Midbrain (tissue), 1 donor: ENCODE results near the gene MRPL23.

Experiments
- DNase-seq: peaks from one replicate; lab custom pipeline; 2025; lab: John Stamatoyannopoulos, UW

MRPL23 gene

DNA sequence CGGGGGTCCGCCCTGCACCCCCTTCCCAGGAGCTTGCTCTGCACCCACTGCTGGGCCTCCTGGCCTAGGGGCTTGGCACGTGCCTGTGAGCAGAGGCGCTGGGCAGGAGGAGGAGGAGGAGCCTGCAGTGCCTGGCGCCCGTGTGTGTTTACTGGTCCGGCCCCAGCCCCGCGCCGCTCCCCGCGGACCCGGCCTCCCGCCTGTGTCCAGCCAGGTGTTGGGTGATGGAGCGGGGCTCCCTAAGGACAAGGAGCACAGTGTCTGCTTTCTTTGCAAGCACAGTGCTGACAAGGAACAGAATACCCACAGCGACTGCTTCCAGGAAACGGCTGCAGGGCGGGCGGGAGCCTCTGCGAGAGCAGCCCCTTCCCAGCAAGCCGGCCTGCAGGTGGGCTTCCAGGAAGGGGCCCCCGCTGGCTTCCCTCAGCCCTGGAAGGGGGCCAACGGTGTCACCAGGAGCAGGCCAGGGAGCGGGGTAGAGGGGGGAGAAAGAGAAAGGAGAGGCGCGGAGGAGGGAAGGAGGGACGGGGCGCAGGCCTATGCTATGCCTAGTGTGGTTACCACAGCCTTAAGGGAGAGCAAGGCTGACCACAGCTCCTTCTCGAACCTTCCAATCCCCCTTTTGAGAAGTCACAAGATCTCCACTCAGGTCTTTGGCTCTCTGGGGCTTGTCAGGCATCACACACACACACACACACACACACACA is 43.9 kb downstream of the MRPL23 start:
- DNase-seq: no peak

DNA sequence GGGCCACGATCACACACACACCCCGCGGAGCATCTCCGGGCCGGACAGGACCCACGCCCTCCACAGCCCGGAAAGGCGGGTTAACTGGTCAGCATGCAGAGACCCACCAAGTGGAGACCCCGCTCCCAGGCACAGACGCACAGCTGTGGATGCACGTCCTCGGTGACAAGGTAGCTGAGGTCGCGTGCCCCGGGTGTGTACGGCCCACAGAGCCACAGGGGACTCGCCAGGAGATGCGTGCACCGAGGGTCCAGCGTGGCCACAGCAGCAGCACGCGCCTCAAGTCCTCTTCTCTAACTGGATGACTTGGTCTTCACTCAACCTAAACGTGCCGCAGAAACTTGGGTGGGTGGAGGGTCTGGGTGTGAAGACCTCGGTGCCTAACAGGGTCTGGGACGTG is 45.0 kb downstream of the MRPL23 start:
- DNase-seq: no peak

DNA sequence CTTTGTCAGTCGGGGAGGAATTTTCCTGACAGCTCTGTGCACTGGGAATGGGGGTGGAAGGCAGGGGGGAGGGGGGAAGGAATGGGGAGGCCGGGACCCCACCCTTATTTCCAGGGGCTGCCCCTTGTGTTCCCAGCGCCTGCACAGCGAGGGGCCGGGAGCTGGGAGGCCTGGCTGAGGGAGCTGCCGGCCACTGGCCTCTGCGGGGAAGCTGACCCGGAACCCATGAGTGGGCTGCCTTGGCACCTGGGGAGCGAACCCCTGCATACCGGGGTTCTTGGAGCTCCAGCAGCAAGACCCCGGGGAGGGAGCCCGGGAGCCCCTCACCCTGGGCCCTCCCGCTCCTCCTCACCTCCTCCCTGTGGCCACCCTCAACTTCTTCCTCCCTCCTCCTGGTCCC is 47.0 kb downstream of the MRPL23 start:
- no peak for DNase-seq

DNA sequence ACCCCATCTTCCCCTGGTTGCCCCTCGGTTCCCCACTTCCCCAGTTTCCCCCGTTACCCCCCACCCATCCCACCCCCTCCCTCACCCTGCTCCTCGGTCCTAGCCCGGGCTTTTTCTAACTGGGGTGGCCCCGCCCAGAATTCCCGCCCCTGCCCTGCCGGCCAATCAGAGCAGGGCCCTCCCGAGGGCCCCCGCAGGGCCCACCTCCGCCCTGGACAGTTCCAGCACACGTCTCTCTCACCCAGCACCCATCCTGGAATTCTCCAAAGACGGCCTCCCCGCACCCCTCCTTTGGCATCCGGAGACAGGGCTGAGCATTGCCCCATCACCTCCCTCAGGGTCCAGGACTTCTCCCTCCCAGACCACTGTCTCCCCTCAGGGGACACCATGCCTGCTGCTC is 50.6 kb downstream of the MRPL23 start, which contains the start of gene H19:
TSS of gene H19 (minus strand) at position 88 of the 400 bp plus-strand sequence.
- no peak for DNase-seq

DNA sequence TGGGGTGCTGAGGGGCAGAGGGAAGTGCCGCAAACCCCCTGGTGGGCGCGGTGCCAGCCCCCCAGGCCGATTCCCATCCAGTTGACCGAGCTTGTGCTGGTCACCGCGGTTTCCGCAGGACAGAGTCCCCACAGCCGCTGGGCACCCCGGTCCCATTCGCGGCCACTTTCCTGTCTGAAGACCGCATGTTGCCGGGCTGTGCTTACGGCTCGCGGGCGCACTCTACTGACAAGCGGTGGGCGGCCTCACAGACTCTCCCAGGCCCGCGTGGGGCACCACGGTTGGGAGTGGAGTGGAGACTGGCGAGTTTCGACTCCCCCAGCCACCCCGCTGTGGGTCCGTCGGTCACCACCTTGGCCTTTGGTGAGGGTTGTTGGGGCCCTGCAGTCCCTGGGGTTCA is 51.2 kb downstream of the MRPL23 start:
- DNase-seq: no peak

DNA sequence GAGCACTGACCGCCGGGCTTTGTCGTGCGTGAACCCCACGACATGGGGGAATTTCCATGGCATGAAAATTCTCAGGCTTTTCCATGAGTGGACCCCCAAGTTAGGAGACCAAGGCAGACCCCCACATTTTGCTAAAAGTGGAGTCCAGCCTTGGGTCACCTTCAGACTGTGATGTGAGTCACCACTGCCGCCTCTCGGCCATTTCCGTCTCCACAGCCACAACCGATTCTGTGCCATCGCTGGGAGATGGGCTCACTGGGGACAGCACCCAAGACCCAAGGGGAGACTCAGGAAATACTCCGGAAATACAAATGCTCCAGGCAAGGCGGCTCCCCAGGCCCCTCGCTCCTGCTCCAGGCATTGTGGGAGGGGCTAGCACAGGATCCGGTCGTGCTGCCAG is 51.7 kb downstream of the MRPL23 start:
- DNase-seq: no peak

DNA sequence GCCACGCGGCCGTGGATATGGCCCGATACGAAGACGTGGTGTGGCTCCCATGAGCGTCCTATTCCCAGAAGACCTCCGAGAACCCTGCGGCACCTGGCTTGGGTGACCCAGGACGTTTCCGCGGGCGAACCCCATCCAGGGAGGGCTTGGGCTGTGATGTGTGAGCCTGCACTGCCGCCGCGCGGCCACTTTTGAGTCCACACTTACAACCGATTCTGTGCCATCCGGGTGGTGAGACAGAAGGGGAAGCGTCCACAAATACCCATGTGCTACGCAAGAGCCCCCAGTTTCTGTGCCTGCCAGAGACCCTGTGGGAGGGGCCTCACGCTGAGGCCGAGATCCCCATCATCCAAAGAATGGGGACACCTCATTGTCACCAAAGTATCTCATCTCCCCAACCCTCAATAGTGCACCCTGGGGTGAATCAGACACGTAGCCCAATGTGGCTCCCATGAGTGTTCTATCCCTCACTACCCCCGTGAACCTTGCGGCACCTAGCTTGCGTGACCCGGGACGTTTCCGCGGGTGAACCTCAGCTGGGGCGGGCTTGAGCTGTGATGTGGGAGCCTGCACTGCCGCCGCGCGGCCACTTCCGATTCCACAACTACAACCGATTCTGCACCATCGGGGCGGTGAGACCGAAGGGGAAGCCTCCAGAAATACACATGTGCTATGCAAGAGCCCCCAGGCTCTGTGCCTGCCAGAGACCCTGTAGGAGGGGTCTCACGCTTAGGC is 55.1 kb downstream of the MRPL23 start:
- DNase-seq: no peak

DNA sequence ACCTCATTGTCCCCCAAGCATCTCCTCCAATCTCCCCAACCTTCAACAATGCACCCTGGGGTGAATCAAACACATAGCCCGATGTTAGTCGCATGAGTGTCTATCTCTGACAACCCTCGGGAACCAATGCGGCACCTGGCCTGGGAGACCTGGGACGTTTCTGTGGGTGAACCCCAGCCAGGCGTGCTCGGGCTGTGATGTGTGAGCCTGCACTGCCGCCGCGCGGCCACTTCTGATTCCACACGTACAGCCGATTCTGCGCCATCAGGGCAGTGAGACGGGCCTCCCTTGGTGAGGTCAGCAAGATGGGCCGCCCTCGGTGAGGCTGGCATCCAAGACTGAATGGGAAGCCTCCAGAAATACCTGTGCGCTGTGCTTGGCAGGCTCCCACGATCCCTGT is 55.7 kb downstream of the MRPL23 start:
- DNase-seq: no peak

DNA sequence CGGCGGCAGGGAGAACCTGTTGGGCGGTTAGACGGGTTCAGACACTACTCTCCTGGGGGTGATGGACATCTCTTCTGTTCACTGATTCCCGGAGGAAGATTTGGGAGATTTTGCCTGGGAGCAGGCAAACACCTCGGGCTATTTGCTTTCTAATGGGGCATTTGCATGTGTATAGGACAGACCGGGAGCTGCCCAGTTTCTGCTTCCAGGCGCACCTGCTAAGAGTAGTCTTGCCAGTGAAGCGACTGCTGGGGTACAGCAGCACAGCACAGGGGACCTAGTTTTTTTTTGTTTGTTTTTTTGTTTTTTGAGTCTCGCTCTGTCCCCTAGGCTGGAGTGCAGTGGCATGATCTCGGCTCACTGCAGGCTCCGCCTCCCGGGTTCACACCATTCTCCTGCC is 57.3 kb downstream of the MRPL23 start:
- DNase-seq: no peak
